ENCODE results near the gene WWOX.
"Not testable (repeated sequence)": the region's sequence is repeated elsewhere in the genome, so short reads cannot be mapped to it uniquely, and the experiment has no call there.

The WWOX gene

DNA sequence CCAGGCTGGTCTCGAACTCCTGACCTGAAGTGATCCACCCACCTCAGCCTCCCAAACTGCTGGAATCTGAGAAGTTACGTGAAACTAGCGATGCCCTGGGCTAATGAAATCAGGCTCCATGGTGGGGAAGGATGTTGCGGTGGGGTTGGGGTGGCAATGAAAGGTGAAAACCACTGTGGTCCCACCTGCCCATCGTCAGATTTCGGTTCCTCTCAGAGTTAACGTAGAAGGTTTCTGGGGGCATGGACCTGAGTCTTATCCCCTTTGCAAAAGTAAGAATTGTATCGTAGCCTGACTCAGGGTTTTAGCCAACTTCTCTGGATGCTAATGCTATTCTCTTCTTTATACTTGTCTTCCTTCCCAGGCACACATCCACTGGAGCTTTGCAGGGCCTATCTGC lies 402.3 kb downstream of the WWOX start:
- DNase-seq (ENCODE audit: low spot score), result no peak

DNA sequence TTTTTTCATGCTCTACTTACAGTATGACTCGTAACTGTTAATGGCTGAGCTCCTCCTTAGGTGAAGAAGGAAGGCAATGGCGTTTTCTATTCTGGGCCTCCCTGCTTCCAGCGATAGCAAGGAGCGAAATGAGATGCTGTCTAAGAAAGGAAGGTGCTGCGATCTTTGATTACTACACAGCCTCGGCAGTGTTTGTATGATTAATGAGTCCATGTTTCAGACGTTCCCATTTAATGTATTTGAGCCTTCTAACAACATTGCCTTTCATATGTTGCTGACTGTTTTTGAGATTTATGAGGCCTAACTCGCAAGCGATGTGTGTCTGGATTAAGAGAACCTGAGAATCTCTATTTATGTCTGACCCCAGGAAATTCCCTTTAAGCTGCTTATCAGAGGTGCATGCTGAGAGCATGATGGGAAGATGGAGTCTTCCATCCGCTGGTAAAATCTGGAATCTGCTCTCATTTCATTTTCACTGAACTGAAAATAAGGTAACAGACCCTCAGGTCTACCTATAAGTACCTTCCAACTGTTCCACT lies 403.4 kb downstream of the WWOX start:
- DNase-seq (ENCODE audit: low spot score), result no peak

DNA sequence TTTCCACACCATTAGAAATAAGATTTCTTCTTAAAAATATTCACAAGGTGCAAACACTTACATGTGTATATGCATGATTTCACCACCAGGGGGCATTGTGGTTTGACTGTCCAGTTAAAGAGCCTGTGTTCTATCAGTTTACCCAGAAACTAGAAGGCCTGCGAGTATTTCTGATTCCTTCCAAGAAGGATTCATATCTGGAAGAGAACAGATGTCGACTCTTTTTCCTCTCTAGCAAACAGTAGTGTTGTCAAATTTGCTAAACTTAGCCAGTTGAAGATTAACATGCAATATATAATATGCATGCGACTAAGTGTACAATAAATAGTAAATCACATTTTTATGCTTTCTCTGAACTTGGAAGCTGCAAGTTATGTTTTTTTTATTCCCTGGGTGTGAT lies 404.1 kb downstream of the WWOX start:
- peak; percentile 62 for DNase-seq (ENCODE audit: low spot score)

DNA sequence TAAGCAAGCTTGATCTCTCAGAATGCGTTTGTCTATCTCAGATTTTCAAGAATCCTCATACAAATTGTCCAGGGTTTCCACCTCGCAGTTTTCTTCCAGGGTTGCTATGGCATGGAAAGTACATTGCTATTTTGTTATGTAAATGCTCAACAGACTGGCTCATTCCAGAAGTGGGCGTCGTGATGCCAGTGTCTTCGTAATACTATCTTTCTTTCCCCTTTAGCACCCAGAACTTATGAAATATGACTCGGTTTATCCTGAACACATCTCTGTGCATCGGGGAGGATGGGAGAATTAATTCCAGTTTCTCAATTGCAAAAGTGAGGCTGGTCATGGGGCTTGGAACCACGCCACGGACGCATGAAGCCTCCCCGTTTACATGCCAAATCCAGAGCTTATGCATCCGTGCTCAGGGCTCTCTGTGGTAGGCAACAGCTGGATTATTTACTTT lies 405.0 kb downstream of the WWOX start:
- DNase-seq (ENCODE audit: low spot score), result no peak

DNA sequence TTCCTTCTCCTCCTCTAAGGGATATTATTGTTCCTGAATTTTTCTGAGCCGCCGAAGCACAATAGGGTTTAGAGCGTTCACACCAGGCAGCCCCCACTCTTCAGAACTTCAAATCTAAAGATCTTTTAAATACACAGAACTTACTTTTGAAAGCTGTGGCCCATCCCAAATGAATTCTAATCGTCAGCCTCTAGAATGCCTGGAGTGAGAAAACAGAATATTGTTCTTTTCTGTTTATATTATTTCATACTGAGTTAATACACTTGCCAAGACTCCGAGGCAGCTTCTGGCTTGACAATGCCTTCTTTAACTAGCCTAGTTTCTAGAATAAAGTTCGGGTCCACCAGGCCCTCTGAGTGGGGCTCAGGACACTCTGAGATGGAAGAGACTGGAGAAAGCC lies 405.6 kb downstream of the WWOX start:
- no peak for DNase-seq (ENCODE audit: low spot score)

DNA sequence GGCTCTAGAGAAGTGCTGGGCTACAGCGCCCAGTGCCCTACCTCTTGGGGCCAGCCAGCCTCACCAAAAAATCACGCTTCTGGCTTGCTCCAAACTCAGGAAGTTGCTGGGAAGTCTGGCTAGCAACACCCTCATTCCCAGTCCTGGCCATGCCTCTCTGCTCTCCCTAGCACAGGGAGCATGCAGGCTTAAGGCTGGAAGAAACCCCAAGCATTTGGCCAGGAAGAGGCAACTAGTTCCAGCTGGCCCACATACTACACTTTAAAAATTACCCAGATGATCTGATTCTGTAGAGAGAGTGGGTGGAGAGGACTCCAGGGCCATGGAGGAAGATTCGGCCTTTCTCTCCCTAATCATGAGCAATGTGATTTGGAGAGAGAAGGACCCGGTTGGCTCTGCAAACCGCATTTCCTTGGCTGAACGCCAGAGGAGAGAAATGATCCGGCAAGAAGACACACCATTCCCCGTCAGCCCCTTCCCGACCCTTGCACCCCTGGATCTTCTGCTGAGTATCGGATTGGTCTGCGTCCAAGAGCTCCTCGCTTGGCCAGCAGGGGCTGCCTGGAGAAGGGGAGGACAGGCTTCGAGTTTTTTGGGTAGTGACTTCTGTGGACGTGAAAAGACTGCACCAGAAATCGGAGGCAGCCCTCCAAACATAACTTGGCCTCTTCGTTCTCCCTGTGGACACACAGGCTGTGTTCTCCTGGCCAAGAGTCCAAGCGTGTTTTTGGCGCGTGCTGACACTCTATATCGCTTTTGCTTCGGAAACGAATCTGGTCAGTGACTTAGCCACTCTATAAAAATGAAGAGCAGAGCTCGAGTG lies 406.3 kb downstream of the WWOX start:
- no peak for DNase-seq (ENCODE audit: low spot score)

DNA sequence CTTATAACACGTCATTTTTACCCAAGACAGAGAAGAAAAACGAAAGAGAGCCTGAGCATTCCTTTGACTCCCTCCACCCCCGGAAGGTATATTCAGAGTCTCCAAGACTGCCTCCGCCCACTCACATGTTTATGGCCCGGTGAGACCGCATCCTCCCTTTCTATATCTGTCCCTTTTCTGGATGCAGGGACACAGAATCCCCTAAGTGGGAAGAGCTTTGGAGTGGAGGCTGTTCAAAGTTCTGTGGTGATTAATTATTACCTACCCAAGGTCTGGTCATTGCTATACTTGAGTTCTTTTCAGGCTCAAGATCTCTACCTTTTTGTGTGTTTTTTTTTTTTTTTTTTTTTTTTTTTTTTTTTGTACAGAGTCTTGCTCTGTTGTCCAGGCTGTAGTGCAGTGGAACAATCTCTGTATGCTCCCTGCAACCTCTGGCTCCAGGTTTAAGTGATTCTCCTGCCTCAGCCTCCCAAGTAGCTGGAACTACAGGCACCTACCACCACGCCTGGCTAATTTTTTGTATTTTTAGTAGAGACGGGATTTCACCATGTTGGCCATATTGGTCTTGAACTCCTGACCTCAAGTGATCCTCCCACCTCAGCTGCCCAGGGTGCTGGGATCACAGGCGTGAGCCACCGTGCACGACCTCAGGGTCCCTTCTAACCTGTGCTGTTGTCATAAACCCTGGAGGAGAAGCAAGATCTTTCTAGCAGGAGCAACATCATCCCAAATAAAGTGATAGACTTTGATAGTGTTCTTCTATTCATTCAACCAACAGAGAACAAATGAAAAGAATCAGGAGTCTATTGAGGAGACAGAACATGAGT lies 407.1 kb downstream of the WWOX start:
- DNase-seq (ENCODE audit: low spot score), result no peak

DNA sequence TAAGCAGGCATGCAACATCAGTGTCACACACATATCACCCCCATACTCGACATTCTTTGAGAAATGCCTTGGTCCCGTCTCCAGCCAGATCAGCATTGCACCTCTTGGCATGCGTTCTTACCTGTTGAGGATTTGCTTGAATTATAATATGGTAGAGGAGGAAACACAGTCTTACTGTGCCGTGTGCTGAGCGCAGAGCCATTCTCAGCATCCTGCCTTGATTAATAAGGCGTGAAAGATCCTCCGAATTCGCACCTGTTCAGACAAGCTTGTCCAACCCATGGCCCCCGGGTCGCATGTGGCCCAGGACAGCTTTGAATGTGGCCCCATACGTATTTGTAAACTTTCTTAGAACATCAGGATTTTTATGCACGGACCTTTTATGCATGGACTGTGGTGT lies 408.1 kb downstream of the WWOX start:
- DNase-seq (ENCODE audit: low spot score), result no peak

DNA sequence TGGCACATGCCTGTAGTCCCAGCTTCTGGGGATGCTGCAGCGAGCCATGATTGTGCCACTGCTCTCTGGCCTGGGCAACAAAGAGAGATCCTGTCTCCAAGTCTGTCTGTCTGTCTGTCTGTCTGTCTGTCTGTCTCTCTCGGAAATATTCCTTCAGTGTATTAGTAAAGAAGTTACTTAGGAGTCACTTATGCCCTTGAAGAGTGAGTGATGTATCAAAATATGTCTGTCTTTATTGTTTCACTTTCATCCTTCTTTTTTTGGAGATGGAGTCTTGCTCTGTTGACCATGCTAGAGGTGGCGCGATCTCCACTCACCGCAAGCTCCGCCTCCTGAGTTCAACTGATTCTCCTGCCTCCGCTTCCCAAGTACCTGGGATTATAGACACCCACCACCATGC lies 410.5 kb downstream of the WWOX start:
- no peak for DNase-seq (ENCODE audit: low spot score)

DNA sequence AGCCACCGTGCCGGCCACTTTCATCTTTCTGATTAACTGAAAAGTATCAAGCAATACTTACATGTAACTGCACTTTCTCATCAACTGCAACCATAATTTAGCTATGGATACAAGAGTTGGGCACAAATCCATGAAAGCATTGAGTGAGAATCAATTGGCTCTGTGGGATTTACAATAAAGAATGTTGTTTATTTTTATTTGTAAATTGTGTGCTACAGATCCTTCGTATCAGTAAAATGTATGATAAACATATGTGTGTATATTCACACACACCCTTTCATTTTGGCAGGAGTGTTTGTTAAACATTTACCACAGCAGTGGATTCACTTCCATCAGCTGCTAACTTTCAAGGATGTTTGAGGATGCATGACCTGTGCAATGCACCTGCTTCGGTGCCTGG lies 411.0 kb downstream of the WWOX start:
- no peak for DNase-seq (ENCODE audit: low spot score)

DNA sequence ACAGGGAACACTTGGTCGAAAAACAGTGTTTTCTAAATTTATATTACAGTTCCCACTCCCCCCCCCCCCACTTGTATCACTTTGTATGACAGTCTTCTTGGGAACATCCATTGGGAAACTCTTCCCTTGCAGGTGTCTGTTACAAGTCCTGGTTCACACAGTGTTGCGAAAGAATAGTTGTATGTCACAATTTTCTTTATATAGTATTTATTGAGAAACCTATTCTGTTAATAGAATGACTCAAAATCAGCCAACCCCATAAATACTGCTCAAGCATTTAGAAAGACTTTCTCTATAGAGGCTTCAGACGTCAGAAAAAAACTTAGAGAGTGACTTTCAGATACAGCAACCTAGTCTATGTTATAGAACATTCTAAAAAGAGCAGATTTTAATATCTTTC lies 414.4 kb downstream of the WWOX start:
- no peak for DNase-seq (ENCODE audit: low spot score)

DNA sequence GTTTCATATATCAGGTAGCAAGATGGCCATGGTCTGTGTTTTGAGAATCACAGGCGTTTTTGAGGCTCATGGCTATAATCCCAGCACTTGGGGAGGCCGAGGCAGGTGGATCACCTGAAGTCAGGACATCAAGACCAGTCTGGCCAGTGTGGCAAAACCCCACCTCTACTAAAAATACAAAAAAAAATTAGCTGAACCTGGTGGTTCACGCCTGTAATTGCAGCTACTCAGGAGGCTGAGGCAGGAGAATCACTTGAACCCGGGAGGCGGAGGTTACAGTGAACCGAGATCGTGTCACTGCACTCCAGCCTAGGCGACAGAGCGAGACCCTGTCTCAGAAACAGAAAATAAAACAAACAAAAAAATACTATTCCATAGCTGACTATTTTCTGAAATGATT lies 415.4 kb downstream of the WWOX start:
- DNase-seq (ENCODE audit: low spot score), result not testable (repeated sequence)

DNA sequence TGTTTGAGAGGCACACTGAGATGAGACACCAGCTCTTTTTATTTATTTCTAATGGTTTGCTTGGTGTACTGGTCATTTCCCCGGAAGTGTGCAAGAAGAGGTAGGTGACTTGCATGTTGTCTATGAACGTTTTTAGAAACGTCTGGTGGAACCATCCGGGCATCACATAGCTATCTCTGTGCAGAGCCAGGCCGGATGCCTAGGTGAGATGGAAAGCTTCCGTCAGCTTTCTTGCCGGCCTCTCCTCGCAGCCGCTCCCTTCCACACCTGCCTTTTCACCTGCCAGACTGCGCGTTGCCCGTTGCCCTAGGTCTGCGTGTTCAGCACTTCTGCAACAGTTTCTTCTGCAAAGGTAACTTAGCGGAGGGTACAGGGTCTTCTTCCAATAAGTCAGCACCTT lies 416.0 kb downstream of the WWOX start:
- no peak for DNase-seq (ENCODE audit: low spot score)

DNA sequence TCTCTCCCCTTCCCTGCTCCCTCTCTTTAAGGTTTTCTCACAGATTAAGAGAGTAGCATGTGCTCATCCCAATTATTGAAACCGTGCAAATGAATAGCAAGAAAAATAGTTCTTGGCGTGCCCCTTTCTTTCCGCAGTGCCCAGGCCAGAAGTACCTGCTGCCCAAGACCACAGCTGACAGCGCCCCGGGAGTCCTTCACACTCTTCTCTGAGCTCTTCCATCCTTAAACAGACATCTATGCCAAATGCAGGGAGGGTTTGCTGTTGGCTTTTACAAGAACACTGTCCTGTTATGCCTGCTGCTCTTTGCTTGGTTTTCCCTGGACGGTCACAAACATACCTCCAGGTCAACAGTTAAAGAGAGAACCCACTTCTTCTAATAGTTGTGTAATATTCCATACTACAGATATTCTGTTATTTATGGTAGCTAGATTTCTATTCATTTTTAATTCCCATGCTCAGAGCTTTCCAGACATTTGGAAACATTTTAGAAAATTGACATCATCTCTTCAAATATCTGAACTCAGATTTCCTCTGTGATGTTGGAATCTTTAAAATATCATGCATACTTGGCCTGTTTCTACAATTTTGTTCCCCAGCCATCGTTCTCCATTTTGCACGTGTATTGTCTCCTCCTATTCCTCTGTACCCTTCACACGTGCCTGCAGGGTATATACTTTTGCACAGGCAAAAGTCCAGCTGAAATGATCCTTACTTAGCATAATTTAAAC lies 416.7 kb downstream of the WWOX start:
- no peak for DNase-seq (ENCODE audit: low spot score)

DNA sequence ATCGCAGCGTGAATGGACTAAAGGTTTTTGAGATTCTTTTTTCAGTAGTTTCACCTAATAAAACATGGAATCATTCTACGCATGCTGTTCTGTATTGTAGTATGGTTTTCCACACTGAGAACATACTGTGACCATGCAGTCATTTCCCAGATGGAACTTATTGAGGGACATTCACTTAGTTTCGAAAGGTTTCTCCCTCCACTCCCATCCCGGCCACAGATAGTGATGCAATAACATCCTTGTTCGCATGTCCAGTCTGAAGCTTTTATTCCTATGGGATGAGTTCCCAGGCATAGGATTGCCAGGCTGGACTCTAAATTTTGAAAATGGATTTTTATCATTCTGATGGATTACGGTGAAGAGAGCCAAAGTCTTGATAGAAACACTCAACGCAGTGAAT lies 420.4 kb downstream of the WWOX start:
- no peak for DNase-seq (ENCODE audit: low spot score)

DNA sequence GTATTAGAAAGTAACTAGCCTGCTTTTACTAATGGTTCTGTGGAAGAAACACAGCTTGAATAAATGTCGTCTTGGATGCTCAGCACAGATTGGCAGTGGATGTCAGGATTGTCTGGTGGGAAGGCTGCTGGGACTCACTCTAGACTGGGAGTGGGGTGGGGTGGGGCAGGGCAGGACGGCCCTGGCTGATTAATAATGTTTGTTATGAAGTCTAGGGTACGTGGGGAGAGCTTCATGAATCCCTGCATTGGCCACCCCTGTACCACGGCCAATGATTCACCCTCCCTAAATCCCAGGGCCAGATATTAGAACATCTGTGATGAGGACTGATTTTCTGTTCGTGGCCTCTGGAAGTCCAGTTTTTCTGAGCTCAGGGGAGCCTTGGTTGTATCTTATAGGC lies 421.0 kb downstream of the WWOX start:
- DNase-seq (ENCODE audit: low spot score), result no peak

DNA sequence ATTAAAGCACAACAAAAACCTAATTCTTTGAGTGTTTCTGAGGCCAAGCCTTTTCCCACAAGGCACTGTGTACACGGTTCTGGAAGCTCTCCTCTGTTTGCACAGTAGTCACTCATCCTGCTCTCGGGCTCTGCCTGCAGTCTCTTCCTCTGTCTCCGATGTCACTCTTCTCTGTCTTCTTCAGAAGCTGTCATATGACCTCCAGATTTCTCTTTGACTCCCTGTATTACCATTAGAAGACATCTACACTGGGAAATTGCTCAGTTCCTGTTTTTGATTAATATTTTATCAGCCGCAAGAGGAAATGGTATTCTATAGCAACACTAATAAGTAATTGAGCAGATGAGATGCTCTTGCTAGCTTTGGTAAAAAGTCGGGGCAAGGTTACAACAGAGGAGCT lies 422.9 kb downstream of the WWOX start:
- no peak for DNase-seq (ENCODE audit: low spot score)

DNA sequence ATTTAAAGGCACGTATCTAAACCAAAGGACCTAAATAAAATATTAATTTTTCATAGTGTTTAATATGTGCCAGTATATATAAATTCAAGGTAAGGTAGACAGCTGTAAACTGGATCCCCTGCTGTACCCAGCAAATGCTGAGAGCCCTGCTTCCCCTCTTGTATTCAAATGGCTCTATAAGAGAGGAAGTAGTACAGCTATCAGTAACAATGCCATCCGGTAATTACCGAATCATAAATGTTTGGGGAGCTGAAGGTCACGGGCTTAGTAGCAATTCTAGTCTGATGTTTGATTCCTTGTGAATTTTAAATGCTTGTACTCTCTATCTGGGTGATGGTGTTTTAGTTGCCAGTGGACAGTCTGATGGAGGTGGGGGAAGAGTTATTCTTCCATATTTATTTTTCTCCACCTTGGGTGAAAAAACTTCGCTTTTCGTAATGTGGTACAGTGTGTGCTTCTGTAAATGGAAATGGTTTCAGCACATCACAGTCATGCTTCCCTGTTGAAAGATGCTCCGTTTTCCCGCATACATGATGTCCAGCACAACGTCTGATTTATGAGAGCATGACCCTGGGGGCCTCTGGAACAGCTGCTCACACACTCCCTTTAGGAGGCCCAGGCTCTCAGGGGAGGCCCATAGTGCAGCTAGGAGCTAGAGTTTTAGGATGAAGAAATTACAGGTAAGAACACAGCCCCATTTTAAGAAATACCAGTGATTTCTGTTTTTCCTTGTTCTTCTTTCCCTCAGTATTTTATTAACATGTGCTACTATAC lies 423.9 kb downstream of the WWOX start:
- no peak for DNase-seq (ENCODE audit: low spot score)

DNA sequence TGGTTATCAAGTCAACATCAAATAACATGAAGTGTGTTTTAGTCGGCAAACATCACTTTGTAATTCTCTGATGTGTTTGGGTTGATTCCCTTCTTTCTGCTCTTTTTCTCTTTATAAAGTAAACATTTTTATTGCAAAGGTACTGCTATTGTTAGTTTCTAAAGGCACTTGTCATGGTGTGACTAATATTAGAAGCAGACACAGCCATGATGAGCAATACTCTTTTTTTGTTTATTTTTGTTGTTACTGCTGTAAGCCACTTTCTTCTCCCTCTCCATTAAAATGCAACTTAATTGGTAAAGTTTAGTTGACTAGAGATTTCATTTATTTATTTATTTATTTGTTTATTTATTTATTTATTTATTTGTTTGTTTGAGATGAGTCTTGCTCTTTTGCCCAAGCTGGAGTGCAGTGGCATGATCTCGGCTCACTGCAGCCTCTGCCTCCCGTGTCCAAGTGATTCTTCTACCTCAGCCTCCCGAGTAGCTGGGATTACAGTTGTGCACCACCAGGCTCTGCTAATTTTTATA lies 424.7 kb downstream of the WWOX start:
- no peak for DNase-seq (ENCODE audit: low spot score)

DNA sequence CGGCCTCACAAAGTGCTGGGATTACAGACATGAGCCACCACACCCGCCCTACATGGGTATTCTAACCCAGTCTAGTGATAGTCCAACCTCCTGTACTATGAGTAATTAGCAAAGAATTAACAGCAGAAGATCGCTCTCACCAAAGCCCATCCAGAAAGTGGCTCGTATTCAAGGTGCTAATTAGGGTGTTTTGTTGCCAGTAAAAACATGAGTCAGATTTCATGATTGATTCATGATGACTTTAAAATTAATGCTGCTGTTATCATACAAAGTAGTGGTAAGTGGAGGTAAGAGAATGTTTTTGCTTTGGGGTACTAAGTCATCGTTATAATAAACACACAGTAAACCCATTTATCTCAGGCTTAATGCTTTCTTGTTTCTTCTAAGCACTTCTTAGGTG lies 428.8 kb downstream of the WWOX start:
- no peak for DNase-seq (ENCODE audit: low spot score)

DNA sequence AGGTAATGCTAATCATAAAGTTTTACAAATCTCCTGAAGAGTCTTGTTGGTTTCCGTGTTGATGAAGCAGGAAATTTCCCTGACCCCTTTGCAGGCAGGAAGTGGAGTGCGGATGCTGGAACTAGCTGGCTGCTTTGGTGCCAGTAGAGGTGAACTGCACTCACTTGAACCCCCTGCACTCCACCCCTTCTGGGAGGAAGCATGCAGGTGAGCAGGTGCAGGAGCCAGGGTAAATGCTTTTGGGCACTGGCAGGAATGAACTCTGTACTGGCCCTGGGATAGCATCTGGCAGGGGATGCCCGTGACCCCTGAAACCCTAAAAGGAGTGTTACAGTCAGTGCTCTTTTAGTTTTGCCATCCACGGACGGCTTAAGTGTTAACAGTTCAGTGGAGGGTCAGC lies 430.4 kb downstream of the WWOX start:
- DNase-seq (ENCODE audit: low spot score), result no peak

All from hematopoietic multipotent progenitor cell treated with erythropoietin and hydrocortisone succinate and interleukin-3 and kit ligand, for 15 days (in vitro differentiated cells).